Mucosa of descending colon (tissue), 3 donors: ENCODE data around the gene SAMD5. TPM values are rescaled to one million over a fixed set of nuclear protein-coding genes. Genes with fewer than 3 reads are reported as not detected.
"Not testable (repeated sequence)": the region's sequence is repeated elsewhere in the genome, so short reads cannot be mapped to it uniquely, and the experiment has no call there.

Source experiments
- ATAC-seq: fragments of 200-7000 bp; cut with Tn5 transposase; one replicate; pipeline ENCODE4 v1.9.1; 2020; ENCODE audit warnings: mild to moderate bottlenecking, moderate library complexity
- DNase-seq, 3 donors: peaks; one replicate each; pipeline ENCODE4 v3.0.0-alpha.2; 2020
- H3K36me3 ChIP-seq: fragments of 200-600 bp; one replicate; pipeline ENCODE4 v1.8.0; 2021; ENCODE audit warnings: low read depth, mild to moderate bottlenecking
- H3K4me1 ChIP-seq: fragments of 200-600 bp; one replicate; pipeline ENCODE4 v1.8.0; 2021; ENCODE audit warnings: low read depth, mild to moderate bottlenecking
- H3K4me3 ChIP-seq: fragments of 200-600 bp; one replicate; pipeline ENCODE4 v1.8.0; 2021; ENCODE audit warnings: mild to moderate bottlenecking
- H3K9me3 ChIP-seq: fragments of 200-600 bp; one replicate; pipeline ENCODE4 v1.8.0; 2021; ENCODE audit warnings: mild to moderate bottlenecking
- intact Hi-C, 2 donors: fragments of 100-400 bp; cut with DNase I in 1 of 2; cut with micrococcal nuclease in 1 of 2; formaldehyde crosslinking; loops; one replicate each; pipeline versions ENCODE4 v1.11.0 to v1.11.1; 2022; cut with DNase I, micrococcal nuclease
- total RNA-seq, 3 donors: library from RNA; stranded (reverse); fragmentation: NEBNext Ultra II Directional in 2 of 3; extraction: Animal tissue kit (Norgen Biotek cat#: 25700) in 2 of 3; gene quantifications; one replicate each; pipeline versions ENCODE4 v1.2.1 to v1.2.4, GENCODE V29; 2021 to 2023
- TF ChIP-seq, protein P1 (sequence below): fragments of 200-600 bp; IDR thresholded peaks from one replicate; pipeline ENCODE4 v1.8.0; 2022; ENCODE audit warnings: antibody characterized with exemption, mild to moderate bottlenecking
- donor health status: DM: no; HTN: no; CAD: no; lungs with moderate emphysema.
- donor health status: DM: no; HTN: no; CAD: no.
- donor health status: DM: no; HTN: yes; CAD: no.

The SAMD5 gene
- total RNA-seq, 3 donors from 2014 or later = 4.7 to 11.1 (median 10.3) TPM

DNA sequence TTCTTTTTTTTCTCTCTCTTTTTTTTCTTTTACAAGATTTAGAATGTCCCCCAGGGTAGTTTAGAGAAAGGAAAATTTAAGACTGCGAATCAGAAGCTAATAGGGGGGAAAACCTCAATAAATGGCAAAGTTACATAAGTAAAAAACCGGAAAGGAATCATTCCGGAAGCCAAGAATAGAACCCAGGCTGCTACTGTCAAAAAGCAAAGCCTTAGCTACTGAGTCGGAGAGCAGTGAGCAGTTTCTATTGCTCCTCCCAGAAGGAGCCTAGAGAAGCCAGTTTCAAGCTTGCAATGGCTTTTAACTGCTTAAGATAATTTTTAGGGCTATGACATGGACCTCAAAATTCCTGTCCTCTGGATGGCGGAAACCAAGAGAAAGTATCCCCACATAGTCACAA is 31.6 kb downstream of the SAMD5 start:
- ATAC-seq (no peak), DNase-seq (no peak)
- TF ChIP-seq, protein P1, sequence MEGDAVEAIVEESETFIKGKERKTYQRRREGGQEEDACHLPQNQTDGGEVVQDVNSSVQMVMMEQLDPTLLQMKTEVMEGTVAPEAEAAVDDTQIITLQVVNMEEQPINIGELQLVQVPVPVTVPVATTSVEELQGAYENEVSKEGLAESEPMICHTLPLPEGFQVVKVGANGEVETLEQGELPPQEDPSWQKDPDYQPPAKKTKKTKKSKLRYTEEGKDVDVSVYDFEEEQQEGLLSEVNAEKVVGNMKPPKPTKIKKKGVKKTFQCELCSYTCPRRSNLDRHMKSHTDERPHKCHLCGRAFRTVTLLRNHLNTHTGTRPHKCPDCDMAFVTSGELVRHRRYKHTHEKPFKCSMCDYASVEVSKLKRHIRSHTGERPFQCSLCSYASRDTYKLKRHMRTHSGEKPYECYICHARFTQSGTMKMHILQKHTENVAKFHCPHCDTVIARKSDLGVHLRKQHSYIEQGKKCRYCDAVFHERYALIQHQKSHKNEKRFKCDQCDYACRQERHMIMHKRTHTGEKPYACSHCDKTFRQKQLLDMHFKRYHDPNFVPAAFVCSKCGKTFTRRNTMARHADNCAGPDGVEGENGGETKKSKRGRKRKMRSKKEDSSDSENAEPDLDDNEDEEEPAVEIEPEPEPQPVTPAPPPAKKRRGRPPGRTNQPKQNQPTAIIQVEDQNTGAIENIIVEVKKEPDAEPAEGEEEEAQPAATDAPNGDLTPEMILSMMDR = no peak
- Histone ChIP-seq H3K9me3 (peaks cover 7% of the 10 kb centered on the region), H3K4me1 (no peaks in the 10 kb centered on the region), H3K4me3 (no peak overlapping the region), H3K36me3 (peaks cover 3% of the 10 kb centered on the region)
- intact Hi-C loops = no loop called here

DNA sequence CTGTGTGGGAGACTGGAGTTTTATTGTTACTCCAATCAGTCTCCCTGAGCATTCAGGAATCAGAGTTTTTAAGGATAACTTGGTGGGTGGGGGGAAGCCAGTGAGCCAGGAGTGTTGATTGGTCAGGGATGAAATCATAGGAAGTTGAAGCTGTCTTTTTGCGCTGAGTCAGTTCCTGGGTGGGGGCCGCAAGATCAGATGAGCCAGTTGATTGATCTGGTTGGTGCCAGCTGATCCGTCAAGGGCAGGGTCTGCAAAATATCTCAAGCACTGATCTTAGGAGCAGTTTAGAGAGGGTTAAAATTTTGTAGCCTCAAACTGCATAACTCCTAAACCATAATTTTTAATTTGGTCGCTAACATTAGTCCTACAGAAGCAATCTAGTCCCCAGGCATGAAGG is 33.9 kb downstream of the SAMD5 start:
- H3K4me1 ChIP-seq, H3K4me3 ChIP-seq, H3K9me3 ChIP-seq, intact Hi-C loops, ATAC-seq, DNase-seq, H3K36me3 ChIP-seq: not testable (repeated sequence)

DNA sequence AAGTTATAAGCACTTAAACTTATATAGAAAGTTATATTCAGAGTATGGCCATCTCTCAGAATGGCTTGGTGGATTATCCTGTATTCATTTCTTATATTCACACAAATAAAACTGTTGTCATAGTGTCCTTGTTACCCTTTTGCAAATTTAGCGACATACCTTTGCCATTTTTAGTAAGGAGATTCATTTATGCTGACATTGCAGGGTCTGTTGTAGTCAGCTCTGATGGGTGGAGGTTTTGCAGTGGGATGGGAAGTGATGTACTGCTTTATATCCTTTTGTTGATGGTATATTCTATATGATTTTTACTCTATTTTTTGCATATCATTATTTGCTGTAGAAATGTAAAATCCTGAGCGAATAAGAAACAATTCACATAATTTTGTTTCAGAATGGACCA is 35.9 kb downstream of the SAMD5 start:
- Histone ChIP-seq H3K36me3 (no peaks in the 10 kb centered on the region), H3K4me3 (no peak overlapping the region), H3K4me1 (no peaks in the 10 kb centered on the region), H3K9me3 (peaks cover 7% of the 10 kb centered on the region)
- intact Hi-C loops = no loop called here
- no peak for ATAC-seq
- no peak for DNase-seq
- TF ChIP-seq, protein P1 = no peak

DNA sequence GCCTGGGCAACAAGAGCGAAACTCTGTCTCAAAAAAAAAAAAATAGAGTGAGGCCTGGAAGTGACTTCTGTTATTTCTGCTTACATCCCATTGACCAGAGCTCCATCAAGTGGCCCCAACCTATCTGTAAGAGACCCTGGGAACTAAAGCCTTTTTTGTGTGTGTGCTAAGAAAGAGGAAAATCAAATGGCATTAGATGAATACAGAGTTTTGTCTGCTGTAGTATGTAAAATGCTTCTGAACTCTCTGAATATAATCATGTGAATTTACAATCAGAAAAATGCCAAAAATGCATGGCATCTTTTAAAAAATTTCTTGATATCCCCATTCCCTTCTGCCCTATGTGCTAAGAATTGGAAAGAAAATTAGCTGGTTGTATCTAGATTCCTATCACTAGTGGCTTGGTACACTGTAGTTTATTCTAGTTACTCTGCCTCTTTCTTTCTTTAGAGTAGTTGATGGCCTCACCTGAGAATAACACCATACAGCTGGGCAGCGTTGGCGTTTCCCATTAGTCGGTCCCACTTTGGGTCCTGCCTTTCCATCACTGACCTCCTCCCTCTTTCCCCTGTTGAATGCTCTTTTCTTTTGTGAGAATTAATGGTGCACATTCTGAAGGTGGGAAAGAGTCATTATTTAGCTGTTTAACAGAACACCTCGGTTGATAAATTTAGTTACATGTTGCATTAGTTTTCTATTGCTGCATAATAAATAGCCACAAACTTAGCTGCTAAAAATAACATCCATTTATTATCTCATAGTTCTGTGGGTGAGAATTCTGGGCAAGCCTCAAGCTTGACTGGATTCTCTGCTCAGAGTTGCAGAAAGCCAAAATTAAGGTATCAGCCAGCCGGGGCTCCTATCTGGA is 38.2 kb downstream of the SAMD5 start:
- no peak overlapping the region for H3K4me3 ChIP-seq
- H3K36me3 ChIP-seq = no peaks in the 10 kb centered on the region
- DNase-seq (no peak), ATAC-seq (no peak)
- intact Hi-C loops = no loop called here
- peaks cover 4% of the 10 kb centered on the region for H3K9me3 ChIP-seq
- H3K4me1 ChIP-seq = no peaks in the 10 kb centered on the region
- TF ChIP-seq, protein P1 = no peak

DNA sequence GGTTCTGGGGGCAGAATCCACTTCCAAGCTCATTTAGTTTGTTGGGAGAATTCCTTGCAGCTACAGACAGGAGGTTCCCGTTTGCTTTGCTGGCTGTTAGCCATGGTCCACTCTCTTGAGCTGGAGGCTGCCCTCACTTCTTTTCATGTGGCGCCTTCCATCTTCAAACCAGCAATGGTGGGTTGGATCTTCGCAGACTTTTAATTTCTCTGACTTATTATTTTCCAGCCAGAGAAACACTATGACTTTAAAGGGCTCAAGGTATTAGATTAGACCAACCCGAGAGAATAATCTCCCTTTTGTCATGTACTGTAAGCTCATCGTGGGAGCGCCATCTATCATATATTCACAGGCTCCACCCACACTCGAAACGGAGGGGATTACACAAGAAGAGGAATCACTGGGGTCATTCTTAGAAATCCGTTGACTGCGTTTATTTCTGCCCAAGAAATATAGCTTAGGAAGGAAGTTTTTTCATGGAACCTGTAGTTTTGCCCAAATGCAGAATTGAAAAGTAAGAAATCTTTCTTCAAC is 38.9 kb downstream of the SAMD5 start:
- H3K9me3 ChIP-seq = no peaks in the 10 kb centered on the region
- ATAC-seq = no peak

More for the DNA sequence above, 38.9 kb downstream of the SAMD5 start:
- H3K36me3 ChIP-seq = no peaks in the 10 kb centered on the region
- no peak overlapping the region for H3K4me3 ChIP-seq
- DNase-seq = no peak
- H3K4me1 ChIP-seq = no peaks in the 10 kb centered on the region
- intact Hi-C loops = no loop called here
- TF ChIP-seq, protein P1 = no peak
